Activated naive CD8-positive, alpha-beta T cell treated with anti-CD3 and anti-CD28 coated beads, Interleukin-2, amount 50 U/mL, for 24 hours (primary cell): ENCODE data around the gene ERMAP.
"Not testable (repeated sequence)": the region's sequence is repeated elsewhere in the genome, so short reads cannot be mapped to it uniquely, and the experiment has no call there.

ENCODE experiments used
- ATAC-seq: fragments of 150-1000 bp; cut with Tn5 transposase; one replicate; pipeline ENCODE4 v1.10.0; 2021
- DNase-seq: peaks from one replicate; pipeline ENCODE4 v3.0.0; 2021
- H3K27ac Mint-ChIP-seq: one replicate; pipeline ENCODE4 v1.8.0; 2021; ENCODE audit warnings: mild to moderate bottlenecking, mixed read lengths
- H3K27me3 Mint-ChIP-seq: one replicate; pipeline ENCODE4 v1.8.0; 2021; ENCODE audit warnings: mixed read lengths
- H3K36me3 Mint-ChIP-seq: one replicate; pipeline ENCODE4 v1.8.0; 2021; ENCODE audit warnings: low read depth, mixed read lengths
- H3K4me1 Mint-ChIP-seq: one replicate; pipeline ENCODE4 v1.8.0; 2021; ENCODE audit warnings: mixed read lengths
- H3K4me3 Mint-ChIP-seq: one replicate; pipeline ENCODE4 v1.8.0; 2021; ENCODE audit warnings: mild to moderate bottlenecking, moderate library complexity, mixed read lengths
- H3K9me3 Mint-ChIP-seq: one replicate; pipeline ENCODE4 v1.8.0; 2021; ENCODE audit warnings: mixed read lengths

ERMAP gene

GRCh38 chr1:42845866-42846256 lies 28.9 kb downstream of the ERMAP start:
- Mint-ChIP-seq H3K9me3 (peaks cover 3% of the 10 kb centered on the region), H3K27me3 (no peaks in the 10 kb centered on the region), H3K27ac (peak overlapping the region; percentile 91), H3K4me1 (peaks cover 34% of the 10 kb centered on the region), H3K36me3 (peaks cover 33% of the 10 kb centered on the region), H3K4me3 (peak overlapping the region; percentile 98)
- ATAC-seq (peak; percentile 1), DNase-seq (peak; percentile 22)

GRCh38 chr1:42846257-42847110 lies 29.6 kb downstream of the ERMAP start, which contains the start of gene ZNF691:
TSS of gene ZNF691 (plus strand) at chr1:42846613. CDS start at chr1:42849659, 3,046 bp downstream.
- peak within 1 kb of the TSS; percentile 98 for H3K4me3 Mint-ChIP-seq
- peak; percentile 85 for DNase-seq
- H3K9me3 Mint-ChIP-seq: peaks cover 4% of the 10 kb centered on the region
- peak; percentile 95 for ATAC-seq
- no peaks in the 10 kb centered on the region for H3K27me3 Mint-ChIP-seq
- H3K4me1 Mint-ChIP-seq: peaks cover 34% of the 10 kb centered on the region
- peak within 1 kb of the TSS; percentile 91 for H3K27ac Mint-ChIP-seq
- peaks cover 39% of the 10 kb centered on the region for H3K36me3 Mint-ChIP-seq

GRCh38 chr1:42847111-42847595 lies 30.2 kb downstream of the ERMAP start:
- H3K27ac Mint-ChIP-seq: peak overlapping the region; percentile 91
- H3K27me3 Mint-ChIP-seq: no peaks in the 10 kb centered on the region
- peak overlapping the region; percentile 98 for H3K4me3 Mint-ChIP-seq
- ATAC-seq (no peak), DNase-seq (no peak)
- H3K36me3 Mint-ChIP-seq: peaks cover 45% of the 10 kb centered on the region
- H3K9me3 Mint-ChIP-seq: peaks cover 4% of the 10 kb centered on the region
- H3K4me1 Mint-ChIP-seq: peaks cover 34% of the 10 kb centered on the region

- H3K9me3 Mint-ChIP-seq: peaks cover 4% of the 10 kb centered on the region
- peak; percentile 12 for DNase-seq
- peak overlapping the region; percentile 98 for H3K4me3 Mint-ChIP-seq
- H3K4me1 Mint-ChIP-seq: peaks cover 36% of the 10 kb centered on the region
- peak; percentile 11 for ATAC-seq
- H3K27ac Mint-ChIP-seq: peak overlapping the region; percentile 91
- H3K36me3 Mint-ChIP-seq: peaks cover 49% of the 10 kb centered on the region
- no peaks in the 10 kb centered on the region for H3K27me3 Mint-ChIP-seq
Observed at GRCh38 chr1:42847721-42848460, 31.0 kb downstream of the ERMAP start.

- Mint-ChIP-seq H3K4me3 (no peak overlapping the region), H3K27me3 (no peaks in the 10 kb centered on the region), H3K36me3 (peaks cover 49% of the 10 kb centered on the region), H3K4me1 (peaks cover 36% of the 10 kb centered on the region), H3K9me3 (peaks cover 4% of the 10 kb centered on the region), H3K27ac (no peak overlapping the region)
- no peak for ATAC-seq
- no peak for DNase-seq
Observed at GRCh38 chr1:42848823-42849537, 32.1 kb downstream of the ERMAP start.

- Mint-ChIP-seq H3K36me3 (peaks cover 45% of the 10 kb centered on the region), H3K27ac (no peak overlapping the region), H3K27me3 (no peaks in the 10 kb centered on the region), H3K9me3 (peaks cover 4% of the 10 kb centered on the region), H3K4me3 (no peak overlapping the region), H3K4me1 (peaks cover 33% of the 10 kb centered on the region)
- no peak for ATAC-seq
- DNase-seq: no peak
Observed at GRCh38 chr1:42849944-42850343, 33.0 kb downstream of the ERMAP start.

- DNase-seq: no peak
- Mint-ChIP-seq H3K4me3 (no peak overlapping the region), H3K36me3 (peaks cover 45% of the 10 kb centered on the region), H3K27ac (no peak overlapping the region), H3K27me3 (no peaks in the 10 kb centered on the region), H3K9me3 (peaks cover 4% of the 10 kb centered on the region), H3K4me1 (peaks cover 27% of the 10 kb centered on the region)
- ATAC-seq: no peak
Observed at GRCh38 chr1:42851420-42851819, 34.5 kb downstream of the ERMAP start.

GRCh38 chr1:42851960-42852607 lies 35.2 kb downstream of the ERMAP start:
- H3K4me1 Mint-ChIP-seq: peaks cover 25% of the 10 kb centered on the region
- H3K27ac Mint-ChIP-seq: peak overlapping the region; percentile 4
- DNase-seq: no peak
- no peaks in the 10 kb centered on the region for H3K27me3 Mint-ChIP-seq
- H3K36me3 Mint-ChIP-seq: peaks cover 41% of the 10 kb centered on the region
- no peak overlapping the region for H3K4me3 Mint-ChIP-seq
- peaks cover 4% of the 10 kb centered on the region for H3K9me3 Mint-ChIP-seq
- no peak for ATAC-seq

GRCh38 chr1:42852608-42852980 lies 35.7 kb downstream of the ERMAP start:
- H3K9me3 Mint-ChIP-seq: peaks cover 4% of the 10 kb centered on the region
- no peak overlapping the region for H3K4me3 Mint-ChIP-seq
- no peak for ATAC-seq
- no peaks in the 10 kb centered on the region for H3K27me3 Mint-ChIP-seq
- peaks cover 20% of the 10 kb centered on the region for H3K4me1 Mint-ChIP-seq
- H3K36me3 Mint-ChIP-seq: peaks cover 39% of the 10 kb centered on the region
- DNase-seq: no peak
- peak overlapping the region; percentile 4 for H3K27ac Mint-ChIP-seq

- ATAC-seq (no peak), DNase-seq (no peak)
- H3K9me3 Mint-ChIP-seq: peaks cover 4% of the 10 kb centered on the region
- H3K27me3 Mint-ChIP-seq: no peaks in the 10 kb centered on the region
- H3K36me3 Mint-ChIP-seq: peaks cover 38% of the 10 kb centered on the region
- H3K27ac Mint-ChIP-seq: no peak overlapping the region
- H3K4me1 Mint-ChIP-seq: peaks cover 13% of the 10 kb centered on the region
- H3K4me3 Mint-ChIP-seq: no peak overlapping the region
Observed at GRCh38 chr1:42853116-42853884, 36.4 kb downstream of the ERMAP start.

GRCh38 chr1:42856554-42856953 lies 39.6 kb downstream of the ERMAP start:
- ATAC-seq, H3K36me3 Mint-ChIP-seq, H3K4me3 Mint-ChIP-seq, DNase-seq, H3K4me1 Mint-ChIP-seq, H3K27ac Mint-ChIP-seq: not testable (repeated sequence)
- Mint-ChIP-seq H3K9me3 (peaks cover 15% of the 10 kb centered on the region), H3K27me3 (peaks cover 14% of the 10 kb centered on the region)

GRCh38 chr1:42859366-42859765 lies 42.4 kb downstream of the ERMAP start:
- Mint-ChIP-seq H3K9me3 (peaks cover 15% of the 10 kb centered on the region), H3K27me3 (peaks cover 21% of the 10 kb centered on the region)
- H3K27ac Mint-ChIP-seq, H3K4me3 Mint-ChIP-seq, DNase-seq, ATAC-seq, H3K4me1 Mint-ChIP-seq, H3K36me3 Mint-ChIP-seq: not testable (repeated sequence)

GRCh38 chr1:42860339-42861013 lies 43.6 kb downstream of the ERMAP start:
- Mint-ChIP-seq H3K36me3 (no peaks in the 10 kb centered on the region), H3K27me3 (peaks cover 21% of the 10 kb centered on the region), H3K27ac (no peak overlapping the region), H3K4me3 (no peak overlapping the region), H3K4me1 (no peaks in the 10 kb centered on the region), H3K9me3 (peaks cover 15% of the 10 kb centered on the region)
- ATAC-seq (no peak), DNase-seq (no peak)
